HG03108 (cell line): ENCODE data around the gene RBM19.
"Not testable (repeated sequence)": the region's sequence is repeated elsewhere in the genome, so short reads cannot be mapped to it uniquely, and the experiment has no call there.

Source experiments
- ATAC-seq: cut with Tn5 transposase; IDR thresholded peaks from one replicate; pipeline ENCODE4 v1.9.1; 2021; ENCODE audit warnings: moderate library complexity; ENCODE audit not compliant: unreplicated experiment

Gene RBM19

GRCh38 chr12:113812411-113813228, 153.5 kb downstream of the RBM19 start:
- no peak for ATAC-seq

- ATAC-seq = not testable (repeated sequence)
Measured at GRCh38 chr12:113809462-113810220, 156.5 kb downstream of the RBM19 start.

GRCh38 chr12:113808095-113808951, 157.8 kb downstream of the RBM19 start:
- no peak for ATAC-seq

GRCh38 chr12:113805673-113806072, 160.5 kb downstream of the RBM19 start:
- no peak for ATAC-seq

GRCh38 chr12:113804961-113805600, 161.0 kb downstream of the RBM19 start:
- no peak for ATAC-seq

- no peak for ATAC-seq
Measured at GRCh38 chr12:113803759-113804140, 162.4 kb downstream of the RBM19 start.

- no peak for ATAC-seq
Measured at GRCh38 chr12:113802966-113803758, 163.0 kb downstream of the RBM19 start.

GRCh38 chr12:113802000-113802749, 163.9 kb downstream of the RBM19 start:
- ATAC-seq = no peak

- ATAC-seq = no peak
Measured at GRCh38 chr12:113800201-113800600, 165.9 kb downstream of the RBM19 start.

GRCh38 chr12:113798552-113798951, 167.6 kb downstream of the RBM19 start:
- no peak for ATAC-seq

GRCh38 chr12:113797535-113797868, 168.6 kb downstream of the RBM19 start:
- no peak for ATAC-seq

GRCh38 chr12:113796852-113797534, 169.1 kb downstream of the RBM19 start:
- no peak for ATAC-seq

- no peak for ATAC-seq
Measured at GRCh38 chr12:113796066-113796827, 169.9 kb downstream of the RBM19 start.

GRCh38 chr12:113795445-113795844, 170.7 kb downstream of the RBM19 start:
- ATAC-seq = no peak

GRCh38 chr12:113794774-113795173, 171.4 kb downstream of the RBM19 start:
- ATAC-seq = no peak

- ATAC-seq = no peak
Measured at GRCh38 chr12:113793250-113793649, 172.9 kb downstream of the RBM19 start.

- ATAC-seq = no peak
Measured at GRCh38 chr12:113792450-113792849, 173.7 kb downstream of the RBM19 start.
